HepG2 (cell line): Measurements from ENCODE around the gene EOMES. TPM values are rescaled to one million over a fixed set of nuclear protein-coding genes. Genes with fewer than 3 reads are reported as not detected.

Source experiments
- ARNT ChIP-seq: fragments of 450-650 bp; IDR thresholded peaks from 2 replicates; pipeline ENCODE4 v1.6.1; 2017
- FOXA3 ChIP-seq: IDR thresholded peaks from 2 replicates; pipeline ENCODE4 v1.6.1; 2016; ENCODE audit warnings: missing genetic modification reagents, missing compliant biosample characterization
- JARID2 ChIP-seq: sonication (generic); formaldehyde crosslinking; IDR thresholded peaks from 2 replicates; pipeline ENCODE4 v1.8.1; 2023; ENCODE audit warnings: missing genetic modification reagents, inconsistent platforms; ENCODE audit not compliant: insufficient replicate concordance
- SATB2 ChIP-seq: sonication (generic); formaldehyde crosslinking; IDR thresholded peaks from 2 replicates; pipeline ENCODE4 v1.5.0; 2020; ENCODE audit warnings: missing genetic modification reagents
- SP4 ChIP-seq: sonication (generic); formaldehyde crosslinking; IDR thresholded peaks from 2 replicates; pipeline ENCODE4 v1.8.1; 2023; ENCODE audit warnings: mild to moderate bottlenecking, missing genetic modification reagents
- ZC3H4 ChIP-seq: sonication (generic); formaldehyde crosslinking; IDR thresholded peaks from 2 replicates; pipeline ENCODE4 v1.4.0; 2020; ENCODE audit warnings: missing genetic modification reagents, borderline replicate concordance
- ZFP36L2 ChIP-seq: sonication (generic); formaldehyde crosslinking; IDR thresholded peaks from 2 replicates; pipeline ENCODE4 v1.4.0; 2020; ENCODE audit warnings: missing genetic modification reagents
- ZNF263 ChIP-seq: sonication (generic); formaldehyde crosslinking; IDR thresholded peaks from 2 replicates; pipeline ENCODE4 v1.4.0; 2020; ENCODE audit warnings: missing genetic modification reagents
- polyA plus RNA-seq, 8 experiments: library from polyadenylated mRNA; depleted of rRNA in 3 of 8; stranded (reverse) in 7 of 8; unstranded in 1 of 8; fragments of >200 nt; fragmentation: Illumina TruSeq in 4 of 8; extraction: Trizol in 4 of 8; gene quantifications; 2 replicates each; pipeline versions ENCODE4 v1.2.1 to v1.2.3, GENCODE V29; 2011 to 2016; ENCODE audit warnings: low read depth in 4 of 8, missing spikeins in 1 of 8, mixed read lengths in 1 of 8; ENCODE audit not compliant: insufficient read depth in 1 of 8
- total RNA-seq, 5 experiments: library from RNA; depleted of rRNA; stranded (reverse); fragments of >200 nt; fragmentation: Illumina TruSeq; extraction: Trizol; gene quantifications; 2 replicates each; pipeline ENCODE4 v1.2.3, GENCODE V29; 2016; ENCODE audit warnings: low read depth in 1 of 5
- TF ChIP-seq, protein P1 (sequence below): sonication (generic); formaldehyde crosslinking; conservative IDR thresholded peaks from 2 replicates; pipeline ENCODE4 v1.4.0; 2020; ENCODE audit warnings: missing genetic modification reagents
- TF ChIP-seq, protein P2 (sequence below): sonication (generic); formaldehyde crosslinking; IDR thresholded peaks from 2 replicates; pipeline ENCODE4 v1.8.0; 2022; ENCODE audit warnings: missing genetic modification reagents, mild to moderate bottlenecking, inconsistent platforms, borderline replicate concordance
- TF ChIP-seq, protein P3 (sequence below): IDR thresholded peaks from 2 replicates; pipeline ENCODE4 v1.6.1; 2016; ENCODE audit warnings: missing biosample characterization, missing genetic modification reagents, low read depth
- TF ChIP-seq, protein P4 (sequence below): sonication (generic); formaldehyde crosslinking; IDR thresholded peaks from 2 replicates; pipeline ENCODE4 v1.4.0; 2020; ENCODE audit warnings: missing genetic modification reagents, mild to moderate bottlenecking, borderline replicate concordance
- TF ChIP-seq, protein P5 (sequence below): sonication (generic); formaldehyde crosslinking; IDR thresholded peaks from 2 replicates; pipeline ENCODE4 v1.4.0; 2020; ENCODE audit warnings: missing genetic modification reagents
- TF ChIP-seq, protein P6 (sequence below): sonication (generic); formaldehyde crosslinking; conservative IDR thresholded peaks from 2 replicates; pipeline ENCODE4 v1.5.0; 2020; ENCODE audit warnings: missing genetic modification reagents
- TF ChIP-seq, protein P7 (sequence below): sonication (generic); formaldehyde crosslinking; IDR thresholded peaks from 2 replicates; pipeline ENCODE4 v1.5.0; 2020; ENCODE audit warnings: missing genetic modification reagents
- TF ChIP-seq, protein P8 (sequence below): sonication (generic); formaldehyde crosslinking; IDR thresholded peaks from 2 replicates; pipeline ENCODE4 v1.5.0; 2020; ENCODE audit warnings: missing genetic modification reagents, mild to moderate bottlenecking, borderline replicate concordance

Gene EOMES
- total and polyA plus RNA-seq, 2 of the 13 experiments (the other 11 are each of a cell fraction or from before 2014, with no cell fraction given) = 0.11 to 0.12 TPM

DNA sequence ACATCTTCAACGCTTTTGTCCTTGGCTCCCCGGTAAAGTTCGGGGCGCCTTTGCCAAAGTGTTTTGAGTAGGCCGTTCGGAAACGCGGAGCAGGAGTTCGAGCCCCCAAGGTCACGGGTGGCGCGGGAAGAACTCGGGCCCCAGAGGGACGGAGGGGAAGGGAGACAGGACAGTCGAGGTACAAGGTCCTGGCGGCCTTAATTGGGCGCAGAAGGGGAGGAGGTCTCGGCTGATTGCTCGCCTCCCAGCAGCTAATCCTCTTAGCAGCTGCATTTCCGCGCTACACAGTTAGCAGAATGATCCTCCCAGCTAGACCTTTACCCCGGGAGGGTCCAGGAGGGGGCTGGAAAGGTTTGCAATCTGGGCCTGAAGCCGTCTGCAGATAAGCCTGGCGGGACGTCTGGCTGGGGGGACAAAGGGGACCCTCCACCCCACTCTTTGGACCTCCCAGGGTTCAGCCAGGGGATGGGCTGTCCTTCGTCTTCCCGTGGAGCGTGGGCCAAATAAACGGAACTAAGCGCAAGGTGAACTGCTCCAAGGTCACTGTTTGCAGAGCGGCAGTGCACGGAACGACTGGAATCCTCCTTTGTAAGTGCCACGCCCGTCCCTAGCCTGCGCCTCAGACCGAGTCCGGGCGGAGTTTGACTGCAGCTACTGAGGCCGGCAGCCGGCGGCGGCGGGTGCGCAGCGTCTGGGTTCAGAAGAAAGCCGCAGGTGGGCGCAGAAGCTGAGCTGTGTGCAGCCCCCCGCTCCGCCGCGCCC lies 7.2 kb downstream of the EOMES start (continued):
- TF ChIP-seq, protein P1, sequence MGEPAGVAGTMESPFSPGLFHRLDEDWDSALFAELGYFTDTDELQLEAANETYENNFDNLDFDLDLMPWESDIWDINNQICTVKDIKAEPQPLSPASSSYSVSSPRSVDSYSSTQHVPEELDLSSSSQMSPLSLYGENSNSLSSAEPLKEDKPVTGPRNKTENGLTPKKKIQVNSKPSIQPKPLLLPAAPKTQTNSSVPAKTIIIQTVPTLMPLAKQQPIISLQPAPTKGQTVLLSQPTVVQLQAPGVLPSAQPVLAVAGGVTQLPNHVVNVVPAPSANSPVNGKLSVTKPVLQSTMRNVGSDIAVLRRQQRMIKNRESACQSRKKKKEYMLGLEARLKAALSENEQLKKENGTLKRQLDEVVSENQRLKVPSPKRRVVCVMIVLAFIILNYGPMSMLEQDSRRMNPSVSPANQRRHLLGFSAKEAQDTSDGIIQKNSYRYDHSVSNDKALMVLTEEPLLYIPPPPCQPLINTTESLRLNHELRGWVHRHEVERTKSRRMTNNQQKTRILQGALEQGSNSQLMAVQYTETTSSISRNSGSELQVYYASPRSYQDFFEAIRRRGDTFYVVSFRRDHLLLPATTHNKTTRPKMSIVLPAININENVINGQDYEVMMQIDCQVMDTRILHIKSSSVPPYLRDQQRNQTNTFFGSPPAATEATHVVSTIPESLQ (CRISPR knock-in tag) = no peak
- TF ChIP-seq ZFP36L2 (CRISPR knock-in tag) (no peak), ARNT (no peak), ZNF263 (CRISPR knock-in tag) (no peak), FOXA3 (CRISPR knock-in tag) (no peak), ZC3H4 (no peak), SP4 (CRISPR knock-in tag) (no peak), SATB2 (no peak), JARID2 (no peak)
- TF ChIP-seq, protein P2, sequence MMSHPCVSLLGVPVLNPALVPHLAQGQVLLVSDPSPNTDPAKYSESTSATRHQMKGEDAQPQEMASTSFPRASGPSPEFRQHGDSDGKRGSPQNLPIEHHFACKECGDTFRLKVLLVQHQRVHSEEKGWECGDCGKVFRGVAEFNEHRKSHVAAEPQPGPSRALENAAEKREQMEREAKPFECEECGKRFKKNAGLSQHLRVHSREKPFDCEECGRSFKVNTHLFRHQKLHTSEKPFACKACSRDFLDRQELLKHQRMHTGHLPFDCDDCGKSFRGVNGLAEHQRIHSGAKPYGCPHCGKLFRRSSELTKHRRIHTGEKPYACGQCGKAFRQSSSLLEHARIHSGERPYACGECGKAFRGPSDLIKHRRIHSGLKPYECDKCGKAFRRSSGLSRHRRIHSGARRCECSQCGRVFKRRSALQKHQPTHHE (CRISPR knock-in tag) = no peak
- TF ChIP-seq, protein P3, sequence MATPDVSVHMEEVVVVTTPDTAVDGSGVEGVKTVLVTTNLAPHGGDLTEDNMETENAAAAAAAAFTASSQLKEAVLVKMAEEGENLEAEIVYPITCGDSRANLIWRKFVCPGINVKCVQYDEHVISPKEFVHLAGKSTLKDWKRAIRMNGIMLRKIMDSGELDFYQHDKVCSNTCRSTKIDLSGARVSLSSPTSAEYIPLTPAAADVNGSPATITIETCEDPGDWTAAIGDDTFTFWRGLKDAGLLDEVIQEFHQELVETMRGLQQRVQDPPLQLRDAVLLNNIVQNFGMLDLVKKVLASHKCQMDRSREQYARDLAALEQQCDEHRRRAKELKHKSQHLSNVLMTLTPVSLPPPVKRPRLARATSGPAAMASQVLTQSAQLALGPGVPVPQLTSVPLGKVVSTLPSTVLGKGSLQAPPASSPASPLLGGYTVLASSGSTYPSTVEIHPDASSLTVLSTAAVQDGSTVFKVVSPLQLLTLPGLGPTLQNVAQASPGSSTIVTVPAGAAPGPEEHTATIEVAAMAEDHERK (CRISPR knock-in tag) = no peak
- TF ChIP-seq, protein P4, sequence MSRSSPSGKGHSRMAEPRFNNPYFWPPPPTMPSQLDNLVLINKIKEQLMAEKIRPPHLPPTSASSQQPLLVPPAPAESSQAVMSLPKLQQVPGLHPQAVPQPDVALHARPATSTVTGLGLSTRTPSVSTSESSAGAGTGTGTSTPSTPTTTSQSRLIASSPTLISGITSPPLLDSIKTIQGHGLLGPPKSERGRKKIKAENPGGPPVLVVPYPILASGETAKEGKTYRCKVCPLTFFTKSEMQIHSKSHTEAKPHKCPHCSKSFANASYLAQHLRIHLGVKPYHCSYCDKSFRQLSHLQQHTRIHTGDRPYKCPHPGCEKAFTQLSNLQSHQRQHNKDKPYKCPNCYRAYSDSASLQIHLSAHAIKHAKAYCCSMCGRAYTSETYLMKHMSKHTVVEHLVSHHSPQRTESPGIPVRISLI (CRISPR knock-in tag) = no peak
- TF ChIP-seq, protein P5, sequence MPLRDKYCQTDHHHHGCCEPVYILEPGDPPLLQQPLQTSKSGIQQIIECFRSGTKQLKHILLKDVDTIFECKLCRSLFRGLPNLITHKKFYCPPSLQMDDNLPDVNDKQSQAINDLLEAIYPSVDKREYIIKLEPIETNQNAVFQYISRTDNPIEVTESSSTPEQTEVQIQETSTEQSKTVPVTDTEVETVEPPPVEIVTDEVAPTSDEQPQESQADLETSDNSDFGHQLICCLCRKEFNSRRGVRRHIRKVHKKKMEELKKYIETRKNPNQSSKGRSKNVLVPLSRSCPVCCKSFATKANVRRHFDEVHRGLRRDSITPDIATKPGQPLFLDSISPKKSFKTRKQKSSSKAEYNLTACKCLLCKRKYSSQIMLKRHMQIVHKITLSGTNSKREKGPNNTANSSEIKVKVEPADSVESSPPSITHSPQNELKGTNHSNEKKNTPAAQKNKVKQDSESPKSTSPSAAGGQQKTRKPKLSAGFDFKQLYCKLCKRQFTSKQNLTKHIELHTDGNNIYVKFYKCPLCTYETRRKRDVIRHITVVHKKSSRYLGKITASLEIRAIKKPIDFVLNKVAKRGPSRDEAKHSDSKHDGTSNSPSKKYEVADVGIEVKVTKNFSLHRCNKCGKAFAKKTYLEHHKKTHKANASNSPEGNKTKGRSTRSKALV (CRISPR knock-in tag) = no peak; the same call in 1 of the 2 replicates
- TF ChIP-seq, protein P6, sequence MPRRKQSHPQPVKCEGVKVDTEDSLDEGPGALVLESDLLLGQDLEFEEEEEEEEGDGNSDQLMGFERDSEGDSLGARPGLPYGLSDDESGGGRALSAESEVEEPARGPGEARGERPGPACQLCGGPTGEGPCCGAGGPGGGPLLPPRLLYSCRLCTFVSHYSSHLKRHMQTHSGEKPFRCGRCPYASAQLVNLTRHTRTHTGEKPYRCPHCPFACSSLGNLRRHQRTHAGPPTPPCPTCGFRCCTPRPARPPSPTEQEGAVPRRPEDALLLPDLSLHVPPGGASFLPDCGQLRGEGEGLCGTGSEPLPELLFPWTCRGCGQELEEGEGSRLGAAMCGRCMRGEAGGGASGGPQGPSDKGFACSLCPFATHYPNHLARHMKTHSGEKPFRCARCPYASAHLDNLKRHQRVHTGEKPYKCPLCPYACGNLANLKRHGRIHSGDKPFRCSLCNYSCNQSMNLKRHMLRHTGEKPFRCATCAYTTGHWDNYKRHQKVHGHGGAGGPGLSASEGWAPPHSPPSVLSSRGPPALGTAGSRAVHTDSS (CRISPR knock-in tag) = no peak
- TF ChIP-seq, protein P7, sequence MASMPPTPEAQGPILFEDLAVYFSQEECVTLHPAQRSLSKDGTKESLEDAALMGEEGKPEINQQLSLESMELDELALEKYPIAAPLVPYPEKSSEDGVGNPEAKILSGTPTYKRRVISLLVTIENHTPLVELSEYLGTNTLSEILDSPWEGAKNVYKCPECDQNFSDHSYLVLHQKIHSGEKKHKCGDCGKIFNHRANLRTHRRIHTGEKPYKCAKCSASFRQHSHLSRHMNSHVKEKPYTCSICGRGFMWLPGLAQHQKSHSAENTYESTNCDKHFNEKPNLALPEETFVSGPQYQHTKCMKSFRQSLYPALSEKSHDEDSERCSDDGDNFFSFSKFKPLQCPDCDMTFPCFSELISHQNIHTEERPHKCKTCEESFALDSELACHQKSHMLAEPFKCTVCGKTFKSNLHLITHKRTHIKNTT (CRISPR knock-in tag) = no peak
- TF ChIP-seq, protein P8, sequence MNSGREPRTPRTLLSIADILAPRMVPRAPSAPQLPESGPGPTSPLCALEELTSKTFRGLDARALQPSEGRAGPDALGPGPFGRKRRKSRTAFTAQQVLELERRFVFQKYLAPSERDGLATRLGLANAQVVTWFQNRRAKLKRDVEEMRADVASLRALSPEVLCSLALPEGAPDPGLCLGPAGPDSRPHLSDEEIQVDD (CRISPR knock-in tag) = no peak
